HG03025 (cell line): Measurements from ENCODE around the gene TCF3.

Source experiments
- ATAC-seq: cut with Tn5 transposase; IDR thresholded peaks from one replicate; pipeline ENCODE4 v1.9.1; 2021; ENCODE audit warnings: mild to moderate bottlenecking, moderate library complexity; ENCODE audit not compliant: unreplicated experiment, low FRiP score

The TCF3 gene

GRCh38 chr19:1613808-1614570 lies 38.4 kb downstream of the TCF3 start:
- no peak for ATAC-seq

GRCh38 chr19:1613146-1613545 lies 39.3 kb downstream of the TCF3 start:
- ATAC-seq = no peak

- ATAC-seq = no peak
Observed at GRCh38 chr19:1612114-1613086, 40.0 kb downstream of the TCF3 start.

- no peak for ATAC-seq
Observed at GRCh38 chr19:1611353-1611752, 41.1 kb downstream of the TCF3 start.

GRCh38 chr19:1610579-1610978 lies 41.8 kb downstream of the TCF3 start:
- ATAC-seq = no peak

GRCh38 chr19:1609680-1610474 lies 42.5 kb downstream of the TCF3 start:
- ATAC-seq = no peak

GRCh38 chr19:1609103-1609396 lies 43.4 kb downstream of the TCF3 start:
- no peak for ATAC-seq

- no peak for ATAC-seq
Observed at GRCh38 chr19:1608359-1609102, 43.9 kb downstream of the TCF3 start.

- peak; percentile 4 for ATAC-seq
Observed at GRCh38 chr19:1606138-1606651, 46.2 kb downstream of the TCF3 start.

- ATAC-seq = peak; percentile 69
Observed at GRCh38 chr19:1605236-1606137, 46.9 kb downstream of the TCF3 start, which contains the start of gene UQCR11. Gene UQCR11, minus strand, starts transcription at chr19:1605462. Its CDS starts 53 bp downstream, at chr19:1605409.

- no peak for ATAC-seq
Observed at GRCh38 chr19:1602091-1602707, 50.2 kb downstream of the TCF3 start.

- no peak for ATAC-seq
Observed at GRCh38 chr19:1601613-1602064, 50.8 kb downstream of the TCF3 start.

GRCh38 chr19:1599460-1599846 lies 53.0 kb downstream of the TCF3 start:
- no peak for ATAC-seq

GRCh38 chr19:1598777-1599459 lies 53.5 kb downstream of the TCF3 start:
- no peak for ATAC-seq

GRCh38 chr19:1593501-1593772 lies 59.0 kb downstream of the TCF3 start:
- no peak for ATAC-seq

- ATAC-seq = peak; percentile 57
Observed at GRCh38 chr19:1592755-1593500, 59.5 kb downstream of the TCF3 start, which contains the start of gene MBD3. Gene MBD3, minus strand, starts transcription at chr19:1592865. Its CDS starts 234 bp downstream, at chr19:1592631.
